Mesothelial cell of epicardium (in vitro differentiated cells): ENCODE results near the gene RNF8. TPM values are rescaled to one million over a fixed set of nuclear protein-coding genes. Genes with fewer than 3 reads are reported as not detected.

ENCODE experiments used
- DNase-seq, 2 experiments: peaks; one replicate each; pipeline ENCODE4 v3.0.0; 2021; ENCODE audit warnings: low spot score in 2 of 2; ENCODE audit not compliant: unreplicated experiment in 2 of 2
- H3K27ac Mint-ChIP-seq: 2 replicates; pipeline ENCODE4 v1.8.0; 2021; ENCODE audit warnings: mixed read lengths
- H3K27me3 Mint-ChIP-seq: 2 replicates; pipeline ENCODE4 v1.8.0; 2021; ENCODE audit warnings: low read depth, mixed read lengths
- H3K36me3 Mint-ChIP-seq: 2 replicates; pipeline ENCODE4 v1.8.0; 2021; ENCODE audit warnings: mixed read lengths
- H3K4me1 Mint-ChIP-seq: 2 replicates; pipeline ENCODE4 v1.8.0; 2021; ENCODE audit warnings: mixed read lengths
- H3K4me3 Mint-ChIP-seq: 2 replicates; pipeline ENCODE4 v1.8.0; 2021; ENCODE audit warnings: mild to moderate bottlenecking, moderate library complexity, mixed read lengths
- H3K9me3 Mint-ChIP-seq: 2 replicates; pipeline ENCODE4 v1.8.0; 2021; ENCODE audit warnings: mixed read lengths
- total RNA-seq: library from RNA; stranded (reverse); gene quantifications from 3 replicates; pipeline ENCODE4 v1.2.1, GENCODE V29; 2021
- TF ChIP-seq, protein P1 (sequence below): fragments of 200-600 bp; sonication (generic); IDR thresholded peaks from one replicate; pipeline ENCODE4 v1.5.0; 2021; ENCODE audit warnings: antibody characterized with exemption; ENCODE audit not compliant: unreplicated experiment

Gene RNF8
- total RNA-seq, 1 donor from 2014 or later, result 22.6 TPM

- no peaks in the 10 kb centered on the region for H3K9me3 Mint-ChIP-seq
- no peaks in the 10 kb centered on the region for H3K4me1 Mint-ChIP-seq
- peaks cover 17% of the 10 kb centered on the region for H3K36me3 Mint-ChIP-seq
- H3K27ac Mint-ChIP-seq, result no peak overlapping the region
- no peak for DNase-seq
- H3K27me3 Mint-ChIP-seq, result no peaks in the 10 kb centered on the region
- H3K4me3 Mint-ChIP-seq, result no peak overlapping the region
- TF ChIP-seq, protein P1, sequence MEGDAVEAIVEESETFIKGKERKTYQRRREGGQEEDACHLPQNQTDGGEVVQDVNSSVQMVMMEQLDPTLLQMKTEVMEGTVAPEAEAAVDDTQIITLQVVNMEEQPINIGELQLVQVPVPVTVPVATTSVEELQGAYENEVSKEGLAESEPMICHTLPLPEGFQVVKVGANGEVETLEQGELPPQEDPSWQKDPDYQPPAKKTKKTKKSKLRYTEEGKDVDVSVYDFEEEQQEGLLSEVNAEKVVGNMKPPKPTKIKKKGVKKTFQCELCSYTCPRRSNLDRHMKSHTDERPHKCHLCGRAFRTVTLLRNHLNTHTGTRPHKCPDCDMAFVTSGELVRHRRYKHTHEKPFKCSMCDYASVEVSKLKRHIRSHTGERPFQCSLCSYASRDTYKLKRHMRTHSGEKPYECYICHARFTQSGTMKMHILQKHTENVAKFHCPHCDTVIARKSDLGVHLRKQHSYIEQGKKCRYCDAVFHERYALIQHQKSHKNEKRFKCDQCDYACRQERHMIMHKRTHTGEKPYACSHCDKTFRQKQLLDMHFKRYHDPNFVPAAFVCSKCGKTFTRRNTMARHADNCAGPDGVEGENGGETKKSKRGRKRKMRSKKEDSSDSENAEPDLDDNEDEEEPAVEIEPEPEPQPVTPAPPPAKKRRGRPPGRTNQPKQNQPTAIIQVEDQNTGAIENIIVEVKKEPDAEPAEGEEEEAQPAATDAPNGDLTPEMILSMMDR, result no peak
Measured at GRCh38 chr6:37319156-37319555, 34.6 kb upstream of the RNF8 start.

- H3K27ac Mint-ChIP-seq, result no peak overlapping the region
- H3K36me3 Mint-ChIP-seq, result peaks cover 11% of the 10 kb centered on the region
- no peaks in the 10 kb centered on the region for H3K9me3 Mint-ChIP-seq
- no peaks in the 10 kb centered on the region for H3K27me3 Mint-ChIP-seq
- TF ChIP-seq, protein P1, result no peak
- H3K4me1 Mint-ChIP-seq, result no peaks in the 10 kb centered on the region
- H3K4me3 Mint-ChIP-seq, result no peak overlapping the region
- no peak for DNase-seq
Measured at GRCh38 chr6:37319856-37320480, 33.8 kb upstream of the RNF8 start.

GRCh38 chr6:37320646-37321045 lies 33.1 kb upstream of the RNF8 start:
- Mint-ChIP-seq H3K27ac (peak overlapping the region; percentile 39), H3K4me3 (no peak overlapping the region), H3K9me3 (no peaks in the 10 kb centered on the region), H3K36me3 (peaks cover 10% of the 10 kb centered on the region), H3K27me3 (no peaks in the 10 kb centered on the region), H3K4me1 (no peaks in the 10 kb centered on the region)
- TF ChIP-seq, protein P1, result no peak
- no peak for DNase-seq

DNA sequence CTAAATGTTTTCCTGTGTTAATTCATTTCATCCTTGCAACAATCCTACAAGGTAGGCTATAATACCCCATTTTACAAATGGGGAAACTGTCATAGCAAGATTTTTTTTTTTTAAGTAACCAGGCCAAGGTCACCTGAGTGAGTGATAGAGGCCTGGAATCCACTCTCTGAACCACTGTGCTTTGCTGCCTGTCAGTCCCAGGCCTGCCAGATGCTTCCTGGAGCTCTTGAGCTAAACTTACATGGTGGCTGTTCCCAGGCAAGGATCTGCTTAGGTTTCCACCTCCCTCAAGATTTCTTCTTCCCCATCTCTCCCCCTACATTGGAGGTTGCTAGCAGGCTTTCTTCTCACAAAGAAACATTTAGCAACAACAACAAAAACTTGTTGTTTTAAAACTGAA lies 32.7 kb upstream of the RNF8 start:
- peaks cover 13% of the 10 kb centered on the region for H3K36me3 Mint-ChIP-seq
- H3K4me1 Mint-ChIP-seq, result no peaks in the 10 kb centered on the region
- TF ChIP-seq, protein P1, result no peak
- H3K27ac Mint-ChIP-seq, result no peak overlapping the region
- no peak for DNase-seq
- no peak overlapping the region for H3K4me3 Mint-ChIP-seq
- no peaks in the 10 kb centered on the region for H3K9me3 Mint-ChIP-seq
- H3K27me3 Mint-ChIP-seq, result no peaks in the 10 kb centered on the region

DNA sequence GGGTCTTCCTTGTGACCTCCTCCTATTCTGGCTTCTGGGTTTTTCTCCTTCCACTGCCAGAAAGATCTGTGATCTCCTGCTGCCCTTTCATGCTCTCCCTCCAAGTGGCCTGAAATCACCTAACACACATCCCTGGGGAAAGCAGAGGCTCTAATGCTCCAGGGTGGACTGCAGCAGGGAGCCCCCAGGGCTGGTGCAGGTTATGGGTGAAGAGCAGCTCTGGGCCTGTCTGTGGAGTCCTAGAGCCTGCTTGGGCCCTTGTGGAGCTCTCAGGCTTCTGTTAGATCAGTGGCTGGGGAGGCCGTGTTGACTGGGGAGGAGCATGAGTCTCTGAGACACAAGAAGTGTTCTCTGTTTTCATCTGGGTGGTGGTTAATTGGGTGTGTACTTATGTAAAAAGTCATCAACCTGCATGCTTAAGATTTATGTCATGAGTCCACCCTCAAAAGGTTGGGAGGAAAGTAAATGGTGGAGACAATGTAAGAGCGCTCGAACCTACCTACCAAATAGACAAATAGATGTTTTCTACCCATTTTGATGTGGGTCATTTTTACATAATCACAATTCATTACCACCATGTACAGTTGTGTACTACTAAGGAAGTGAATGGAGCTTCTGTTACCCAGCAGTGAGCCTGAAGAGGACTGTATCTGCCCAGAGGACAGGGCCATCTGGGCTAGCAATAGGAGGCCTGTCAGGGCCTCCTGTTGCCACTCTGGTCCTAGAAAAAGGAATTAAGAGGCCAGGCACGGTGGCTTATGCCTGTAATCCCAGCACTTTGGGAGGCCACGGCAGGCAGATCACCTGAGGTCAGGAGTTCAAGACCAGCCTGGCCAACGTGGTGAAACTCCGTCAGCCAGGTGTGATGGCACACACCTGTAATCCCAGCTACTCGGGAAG lies 32.0 kb upstream of the RNF8 start:
- no peaks in the 10 kb centered on the region for H3K4me1 Mint-ChIP-seq

More for the DNA sequence above, 32.0 kb upstream of the RNF8 start:
- H3K36me3 Mint-ChIP-seq, result peaks cover 10% of the 10 kb centered on the region
- no peak overlapping the region for H3K4me3 Mint-ChIP-seq
- TF ChIP-seq, protein P1, result no peak
- no peaks in the 10 kb centered on the region for H3K27me3 Mint-ChIP-seq
- no peaks in the 10 kb centered on the region for H3K9me3 Mint-ChIP-seq
- no peak for DNase-seq
- no peak overlapping the region for H3K27ac Mint-ChIP-seq
